HEK293 (cell line): ENCODE measurements around the gene CXCL11.

Source experiments
- CTCF ChIA-PET: fragments of 350-600 bp; formaldehyde crosslinking; extraction: SDS; loops from one replicate; lab custom pipeline; 2021; ENCODE audit warnings: antibody characterized with exemption; lab: Yijun Ruan, JAX
- POLR2A ChIA-PET: fragments of 300-600 bp; formaldehyde crosslinking; extraction: SDS; loops from one replicate; lab custom pipeline; 2020; ENCODE audit warnings: antibody characterized with exemption, inconsistent platforms; lab: Yijun Ruan, JAX
- H3K27ac ChIP-seq: fragments of 200-500 bp; sonication (Bioruptor generic); 2 replicates; pipeline ENCODE4 v1.5.1; 2014; ENCODE audit warnings: low read depth, low read length, control low read depth, inconsistent platforms; ENCODE audit errors: extremely low read depth
- H3K36me3 ChIP-seq, 2 experiments: fragments of 200-500 bp in 1 of 2; sonication (Bioruptor generic) in 1 of 2; 1 replicate in 1 of 2; 2 replicates in 1 of 2; pipeline ENCODE4 v1.5.1; 2014 to 2017; ENCODE audit warnings: inconsistent platforms in 2 of 2, low read length in 2 of 2; ENCODE audit not compliant: control insufficient read depth in 2 of 2, insufficient read depth in 1 of 2
- H3K4me1 ChIP-seq: fragments of 200-500 bp; sonication (Bioruptor generic); 2 replicates; pipeline ENCODE4 v1.5.1; 2014; ENCODE audit warnings: mild to moderate bottlenecking, low read length, inconsistent platforms; ENCODE audit not compliant: control insufficient read depth, insufficient read depth
- H3K4me3 ChIP-seq: 2 replicates; pipeline ENCODE4 v1.5.1; 2011; ENCODE audit warnings: low read depth, mild to moderate bottlenecking, control low read depth, low read length, moderate library complexity
- H3K9me3 ChIP-seq: fragments of 200-500 bp; sonication (Bioruptor generic); 2 replicates; pipeline ENCODE4 v1.5.1; 2014; ENCODE audit warnings: low read depth, low read length, inconsistent platforms; ENCODE audit not compliant: control insufficient read depth, insufficient read depth
- BCL11A ChIP-seq: fragments of 450-650 bp; formaldehyde crosslinking; IDR thresholded peaks from 2 replicates; pipeline ENCODE4 v1.5.1; 2016; ENCODE audit warnings: low read depth, missing biosample characterization, missing genetic modification characterization
- GLI2 ChIP-seq: fragments of 450-650 bp; formaldehyde crosslinking; IDR thresholded peaks from 2 replicates; pipeline ENCODE4; 2017; ENCODE audit warnings: missing biosample characterization, missing genetic modification characterization, low read depth, borderline replicate concordance
- IKZF3 ChIP-seq: fragments of 450-650 bp; IDR thresholded peaks from 2 replicates; pipeline ENCODE4 v1.5.0; 2018; ENCODE audit warnings: missing biosample characterization, mild to moderate bottlenecking, missing genetic modification characterization, moderate library complexity
- KLF10 ChIP-seq: fragments of 450-650 bp; IDR thresholded peaks from 2 replicates; pipeline ENCODE4 v1.5.1; 2018; ENCODE audit warnings: missing biosample characterization, mild to moderate bottlenecking, missing genetic modification characterization
- OVOL3 ChIP-seq: fragments of 450-650 bp; formaldehyde crosslinking; IDR thresholded peaks from 2 replicates; pipeline ENCODE4 v1.5.1; 2016; ENCODE audit warnings: missing biosample characterization, missing genetic modification characterization
- RBAK ChIP-seq: fragments of 450-650 bp; formaldehyde crosslinking; IDR thresholded peaks from 2 replicates; pipeline ENCODE4 v1.5.1; 2016; ENCODE audit warnings: missing biosample characterization, missing genetic modification characterization
- WT1 ChIP-seq: fragments of 450-650 bp; formaldehyde crosslinking; IDR thresholded peaks from 2 replicates; pipeline ENCODE4 v1.5.1; 2016; ENCODE audit warnings: missing biosample characterization, missing genetic modification characterization
- ZFP3 ChIP-seq: fragments of 450-650 bp; formaldehyde crosslinking; IDR thresholded peaks from 2 replicates; pipeline ENCODE4 v1.5.1; 2016; ENCODE audit warnings: low read depth, missing biosample characterization, missing genetic modification characterization
- ZNF174 ChIP-seq: fragments of 450-650 bp; formaldehyde crosslinking; IDR thresholded peaks from 2 replicates; pipeline ENCODE4 v1.5.0; 2017; ENCODE audit warnings: missing biosample characterization, mild to moderate bottlenecking, missing genetic modification characterization
- ZNF248 ChIP-seq: fragments of 450-650 bp; formaldehyde crosslinking; IDR thresholded peaks from 2 replicates; pipeline ENCODE4 v1.5.1; 2017; ENCODE audit warnings: missing biosample characterization, missing genetic modification characterization
- ZNF302 ChIP-seq: fragments of 450-650 bp; formaldehyde crosslinking; IDR thresholded peaks from 2 replicates; pipeline ENCODE4 v1.5.1; 2016; ENCODE audit warnings: missing biosample characterization, missing genetic modification characterization, low read depth
- ZNF311 ChIP-seq: fragments of 450-650 bp; formaldehyde crosslinking; IDR thresholded peaks from 2 replicates; pipeline ENCODE4 v1.5.1; 2017; ENCODE audit warnings: missing biosample characterization, missing genetic modification characterization, borderline replicate concordance
- ZNF335 ChIP-seq: fragments of 450-650 bp; formaldehyde crosslinking; conservative IDR thresholded peaks from 2 replicates; pipeline ENCODE4 v1.5.1; 2016; ENCODE audit warnings: missing biosample characterization, missing genetic modification characterization
- ZNF473 ChIP-seq: fragments of 450-650 bp; formaldehyde crosslinking; IDR thresholded peaks from 2 replicates; pipeline ENCODE4 v1.5.1; 2017; ENCODE audit warnings: missing biosample characterization, missing genetic modification characterization
- ZNF560 ChIP-seq: fragments of 450-650 bp; formaldehyde crosslinking; IDR thresholded peaks from 2 replicates; pipeline ENCODE4 v1.5.1; 2017; ENCODE audit warnings: missing biosample characterization, missing genetic modification characterization, borderline replicate concordance
- ZNF561 ChIP-seq: fragments of 450-650 bp; IDR thresholded peaks from 2 replicates; pipeline ENCODE4 v1.5.1; 2018; ENCODE audit warnings: missing biosample characterization, missing genetic modification characterization, borderline replicate concordance
- ZNF600 ChIP-seq: fragments of 450-650 bp; formaldehyde crosslinking; IDR thresholded peaks from 2 replicates; pipeline ENCODE4 v1.5.1; 2016; ENCODE audit warnings: missing biosample characterization, missing genetic modification characterization
- ZNF664 ChIP-seq: fragments of 450-650 bp; formaldehyde crosslinking; IDR thresholded peaks from 2 replicates; pipeline ENCODE4 v1.5.1; 2016; ENCODE audit warnings: missing biosample characterization, missing genetic modification characterization
- ZNF707 ChIP-seq: fragments of 450-650 bp; formaldehyde crosslinking; IDR thresholded peaks from 2 replicates; pipeline ENCODE4 v1.5.1; 2016; ENCODE audit warnings: missing biosample characterization, missing genetic modification characterization
- ZNF747 ChIP-seq: fragments of 450-650 bp; formaldehyde crosslinking; IDR thresholded peaks from 2 replicates; pipeline ENCODE4 v1.5.1; 2016; ENCODE audit warnings: missing biosample characterization, missing genetic modification characterization
- ZNF791 ChIP-seq: fragments of 450-650 bp; formaldehyde crosslinking; IDR thresholded peaks from 2 replicates; pipeline ENCODE4 v1.5.1; 2016; ENCODE audit warnings: missing biosample characterization, missing genetic modification characterization
- ZSCAN16 ChIP-seq: fragments of 450-650 bp; formaldehyde crosslinking; IDR thresholded peaks from 2 replicates; pipeline ENCODE4 v1.5.1; 2016; ENCODE audit warnings: missing biosample characterization, missing genetic modification characterization
- ZXDB ChIP-seq: fragments of 450-650 bp; formaldehyde crosslinking; IDR thresholded peaks from 2 replicates; pipeline ENCODE4 v1.5.1; 2016; ENCODE audit warnings: missing biosample characterization, missing genetic modification characterization
- TF ChIP-seq, protein P1 (sequence below): fragments of 450-650 bp; IDR thresholded peaks from 2 replicates; pipeline ENCODE4 v1.5.1; 2018; ENCODE audit warnings: missing biosample characterization, missing genetic modification characterization
- TF ChIP-seq, protein P2 (sequence below): fragments of 450-650 bp; formaldehyde crosslinking; IDR thresholded peaks from 2 replicates; pipeline ENCODE4 v1.5.1; 2016; ENCODE audit warnings: missing biosample characterization, missing genetic modification characterization
- TF ChIP-seq, protein P3 (sequence below): fragments of 450-650 bp; formaldehyde crosslinking; IDR thresholded peaks from 2 replicates; pipeline ENCODE4 v1.5.1; 2017; ENCODE audit warnings: missing biosample characterization, missing genetic modification characterization

The CXCL11 gene

DNA sequence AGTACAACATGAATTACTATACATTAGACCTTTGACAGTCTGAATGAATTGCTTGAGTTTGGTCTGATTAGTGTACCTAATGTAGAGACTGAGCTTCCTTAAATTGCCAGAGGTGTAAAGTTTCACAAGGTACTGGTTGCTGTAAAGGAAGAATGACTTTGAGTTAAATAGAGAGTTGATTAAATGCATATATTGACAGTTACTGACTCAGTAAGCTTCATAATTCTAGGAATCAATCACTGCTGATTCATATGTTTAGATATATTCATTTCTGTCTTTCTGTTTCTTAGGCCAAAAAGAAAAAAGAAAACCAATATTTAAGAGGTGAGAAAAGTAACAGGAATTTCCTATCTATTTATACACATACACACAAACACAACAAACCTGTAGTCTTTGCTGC is 22.4 kb upstream of the CXCL11 start:
- CTCF ChIA-PET: interaction anchor here (0.9 to 1.2 kb wide), 5 partner anchors 23 to 334 kb away, joined by 3 to 5 read pairs (median 3); partner anchors contain the start of gene USO1
- no peaks in the 10 kb centered on the region for H3K9me3 ChIP-seq
- H3K4me3 ChIP-seq: no peak overlapping the region
- TF ChIP-seq ZNF561 (tag by site-specific recombination) (no peak), GLI2 (no peak), ZNF473 (tag by site-specific recombination) (no peak), WT1 (no peak), ZNF664 (tag by site-specific recombination) (no peak), RBAK (no peak), BCL11A (tag by site-specific recombination) (no peak), ZNF311 (tag by site-specific recombination) (no peak), ZNF560 (no peak)
- H3K4me1 ChIP-seq: no peaks in the 10 kb centered on the region
- POLR2A ChIA-PET: no interaction called here
- no peak overlapping the region for H3K27ac ChIP-seq
- no peaks in the 10 kb centered on the region for H3K36me3 ChIP-seq

DNA sequence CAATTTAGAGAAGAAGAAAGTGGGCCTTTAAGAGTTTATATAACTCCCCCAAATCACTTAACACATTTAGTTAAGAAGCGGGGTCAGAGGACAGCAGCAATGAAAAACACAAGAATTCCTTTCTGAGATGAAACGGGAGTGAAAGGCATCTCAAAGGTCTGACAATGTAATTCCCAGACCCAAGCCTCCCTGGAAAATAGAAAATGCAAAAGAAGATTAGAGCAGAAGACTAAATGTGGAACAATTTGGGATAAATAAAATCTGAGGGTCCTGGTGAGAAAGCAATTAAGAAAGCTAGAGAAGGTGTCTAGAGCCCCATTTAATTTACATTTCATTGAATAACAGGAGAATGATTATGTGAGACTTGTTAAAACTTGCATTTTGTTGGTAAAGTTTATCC is 19.6 kb upstream of the CXCL11 start:
- H3K9me3 ChIP-seq: no peaks in the 10 kb centered on the region
- H3K36me3 ChIP-seq: no peaks in the 10 kb centered on the region
- POLR2A ChIA-PET: no interaction called here
- TF ChIP-seq, protein P1, sequence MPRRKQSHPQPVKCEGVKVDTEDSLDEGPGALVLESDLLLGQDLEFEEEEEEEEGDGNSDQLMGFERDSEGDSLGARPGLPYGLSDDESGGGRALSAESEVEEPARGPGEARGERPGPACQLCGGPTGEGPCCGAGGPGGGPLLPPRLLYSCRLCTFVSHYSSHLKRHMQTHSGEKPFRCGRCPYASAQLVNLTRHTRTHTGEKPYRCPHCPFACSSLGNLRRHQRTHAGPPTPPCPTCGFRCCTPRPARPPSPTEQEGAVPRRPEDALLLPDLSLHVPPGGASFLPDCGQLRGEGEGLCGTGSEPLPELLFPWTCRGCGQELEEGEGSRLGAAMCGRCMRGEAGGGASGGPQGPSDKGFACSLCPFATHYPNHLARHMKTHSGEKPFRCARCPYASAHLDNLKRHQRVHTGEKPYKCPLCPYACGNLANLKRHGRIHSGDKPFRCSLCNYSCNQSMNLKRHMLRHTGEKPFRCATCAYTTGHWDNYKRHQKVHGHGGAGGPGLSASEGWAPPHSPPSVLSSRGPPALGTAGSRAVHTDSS: no peak
- TF ChIP-seq ZNF600 (tag by site-specific recombination) (no peak), ZNF335 (no peak), KLF10 (tag by site-specific recombination) (no peak), ZNF747 (tag by site-specific recombination) (no peak), ZNF664 (tag by site-specific recombination) (no peak), ZNF302 (no peak), ZNF791 (tag by site-specific recombination) (no peak), ZXDB (tag by site-specific recombination) (no peak), ZFP3 (no peak), ZNF248 (tag by site-specific recombination) (no peak), IKZF3 (tag by site-specific recombination) (no peak), ZNF174 (no peak), OVOL3 (no peak), ZNF707 (no peak), ZSCAN16 (no peak), WT1 (no peak)
- TF ChIP-seq, protein P2, sequence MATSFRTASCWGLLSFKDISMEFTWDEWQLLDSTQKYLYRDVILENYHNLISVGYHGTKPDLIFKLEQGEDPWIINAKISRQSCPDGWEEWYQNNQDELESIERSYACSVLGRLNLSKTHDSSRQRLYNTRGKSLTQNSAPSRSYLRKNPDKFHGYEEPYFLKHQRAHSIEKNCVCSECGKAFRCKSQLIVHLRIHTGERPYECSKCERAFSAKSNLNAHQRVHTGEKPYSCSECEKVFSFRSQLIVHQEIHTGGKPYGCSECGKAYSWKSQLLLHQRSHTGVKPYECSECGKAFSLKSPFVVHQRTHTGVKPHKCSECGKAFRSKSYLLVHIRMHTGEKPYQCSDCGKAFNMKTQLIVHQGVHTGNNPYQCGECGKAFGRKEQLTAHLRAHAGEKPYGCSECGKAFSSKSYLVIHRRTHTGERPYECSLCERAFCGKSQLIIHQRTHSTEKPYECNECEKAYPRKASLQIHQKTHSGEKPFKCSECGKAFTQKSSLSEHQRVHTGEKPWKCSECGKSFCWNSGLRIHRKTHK (tag by site-specific recombination): no peak
- TF ChIP-seq, protein P3, sequence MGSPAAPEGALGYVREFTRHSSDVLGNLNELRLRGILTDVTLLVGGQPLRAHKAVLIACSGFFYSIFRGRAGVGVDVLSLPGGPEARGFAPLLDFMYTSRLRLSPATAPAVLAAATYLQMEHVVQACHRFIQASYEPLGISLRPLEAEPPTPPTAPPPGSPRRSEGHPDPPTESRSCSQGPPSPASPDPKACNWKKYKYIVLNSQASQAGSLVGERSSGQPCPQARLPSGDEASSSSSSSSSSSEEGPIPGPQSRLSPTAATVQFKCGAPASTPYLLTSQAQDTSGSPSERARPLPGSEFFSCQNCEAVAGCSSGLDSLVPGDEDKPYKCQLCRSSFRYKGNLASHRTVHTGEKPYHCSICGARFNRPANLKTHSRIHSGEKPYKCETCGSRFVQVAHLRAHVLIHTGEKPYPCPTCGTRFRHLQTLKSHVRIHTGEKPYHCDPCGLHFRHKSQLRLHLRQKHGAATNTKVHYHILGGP (tag by site-specific recombination): no peak
- no peak overlapping the region for H3K4me3 ChIP-seq
- no peak overlapping the region for H3K27ac ChIP-seq
- no peaks in the 10 kb centered on the region for H3K4me1 ChIP-seq
- CTCF ChIA-PET: interaction anchor here (1.1 kb wide), 1 partner anchor 323 kb away, joined by 5 read pairs; no protein-coding TSS in a partner anchor
